ENCODE results near the gene WLS.
"Not testable (repeated sequence)": the region's sequence is repeated elsewhere in the genome, so short reads cannot be mapped to it uniquely, and the experiment has no call there.

WLS gene

GRCh38 chr1:68165665-68166064 is 66.7 kb downstream of the WLS start:
- no peak for DNase-seq (ENCODE audit: low spot score)

- DNase-seq (ENCODE audit: low spot score) = no peak
Measured at GRCh38 chr1:68164918-68165317, 67.4 kb downstream of the WLS start.

- no peak for DNase-seq (ENCODE audit: low spot score)
Measured at GRCh38 chr1:68163220-68163619, 69.1 kb downstream of the WLS start.

DNA sequence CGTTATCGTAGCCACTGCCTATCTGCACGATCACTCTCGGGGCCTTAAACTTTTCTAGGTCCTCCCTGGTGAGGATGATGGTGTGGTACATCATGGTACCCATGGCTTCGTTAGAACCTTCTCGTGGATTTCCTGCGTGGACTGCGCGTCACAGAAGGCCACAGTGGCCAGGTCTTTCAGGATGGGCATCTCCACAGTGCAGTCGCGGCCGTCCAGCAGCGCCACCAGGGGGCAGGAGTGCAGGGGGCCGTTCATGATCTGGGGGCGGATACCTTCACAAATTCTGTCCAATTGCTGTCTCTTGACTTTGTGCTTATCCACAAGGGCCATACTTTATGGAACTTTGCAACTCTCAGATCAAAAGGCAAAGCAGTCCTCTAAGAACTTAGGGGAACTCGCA is 69.6 kb downstream of the WLS start:
- no peak for DNase-seq (ENCODE audit: low spot score)

GRCh38 chr1:68161672-68162071 is 70.7 kb downstream of the WLS start:
- DNase-seq (ENCODE audit: low spot score) = not testable (repeated sequence)

DNA sequence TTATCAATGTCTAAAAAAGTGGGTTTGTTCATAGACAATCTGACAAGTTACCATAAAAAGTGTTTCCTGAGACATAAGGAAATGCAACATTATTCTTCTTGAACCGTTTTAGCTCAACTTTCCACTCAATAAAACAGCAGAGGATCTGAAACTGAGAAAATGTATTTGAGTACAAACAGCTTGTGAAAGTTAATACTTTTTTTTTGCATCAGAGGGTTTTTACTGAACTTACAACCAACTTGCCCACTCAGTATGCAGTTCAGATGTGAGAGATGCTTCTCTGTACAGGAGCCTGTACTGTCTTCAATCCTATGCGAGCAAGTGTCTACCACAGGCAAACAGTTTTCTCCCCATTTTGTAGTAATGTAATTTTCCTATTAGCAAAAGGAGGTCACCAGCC is 71.4 kb downstream of the WLS start:
- DNase-seq (ENCODE audit: low spot score) = not testable (repeated sequence)

GRCh38 chr1:68160021-68160420 is 72.3 kb downstream of the WLS start:
- no peak for DNase-seq (ENCODE audit: low spot score)

- no peak for DNase-seq (ENCODE audit: low spot score)
Measured at GRCh38 chr1:68158837-68159236, 73.5 kb downstream of the WLS start.

- no peak for DNase-seq (ENCODE audit: low spot score)
Measured at GRCh38 chr1:68157416-68157815, 74.9 kb downstream of the WLS start.

DNA sequence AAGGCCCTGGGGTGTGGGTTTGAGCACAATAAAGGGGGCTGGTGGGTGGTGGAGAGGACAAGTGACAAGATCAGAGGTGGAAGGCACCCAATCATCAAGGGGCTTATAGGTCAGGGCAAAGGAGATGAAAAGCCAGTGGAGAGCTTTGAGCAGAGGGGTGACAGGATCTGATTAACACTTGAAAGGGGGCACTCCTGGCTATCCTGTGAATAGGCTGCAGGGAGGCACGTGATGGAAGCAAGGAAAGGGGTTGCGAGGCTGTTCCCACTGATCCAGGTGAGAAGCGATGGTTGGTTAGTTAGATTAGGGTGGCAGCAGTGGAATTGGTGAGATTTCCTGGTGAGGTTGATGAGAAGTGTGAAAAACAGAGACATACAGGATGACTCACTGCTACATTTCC is 80.6 kb downstream of the WLS start:
- no peak for DNase-seq (ENCODE audit: low spot score)

GRCh38 chr1:68149907-68150306 is 82.4 kb downstream of the WLS start:
- DNase-seq (ENCODE audit: low spot score) = no peak

DNA sequence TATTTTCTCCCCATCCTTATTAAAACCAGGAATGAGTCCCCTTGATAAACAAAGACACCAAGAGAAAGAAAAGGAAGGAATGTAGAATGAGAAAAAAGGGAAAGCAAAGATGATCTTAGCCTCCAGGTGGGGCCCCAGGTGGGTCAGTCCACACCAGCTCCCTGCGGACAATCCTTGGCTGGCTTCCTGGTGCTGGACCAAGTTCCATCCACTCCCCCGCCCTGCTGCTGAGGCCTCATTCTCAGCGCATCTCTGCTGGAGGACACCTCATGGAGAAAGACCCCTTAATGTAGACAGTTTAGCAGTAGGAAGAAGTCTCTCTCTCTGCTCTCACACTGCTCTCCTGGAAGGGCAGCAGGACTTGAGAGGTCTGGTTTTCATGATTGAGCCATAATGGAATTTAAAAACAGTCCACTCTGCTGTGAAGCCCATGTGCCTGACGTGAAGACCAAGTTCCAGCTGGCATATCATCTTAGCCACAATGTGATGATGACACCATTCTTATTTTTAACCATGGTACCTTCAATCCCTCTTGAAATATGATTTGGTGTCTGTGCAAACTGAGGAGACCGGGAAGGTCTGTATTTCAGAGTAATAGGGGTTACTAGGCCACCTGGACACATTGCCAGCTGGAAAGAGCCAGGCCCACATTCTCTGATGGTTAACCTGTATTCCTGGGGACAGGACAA is 83.1 kb downstream of the WLS start:
- no peak for DNase-seq (ENCODE audit: low spot score)

DNA sequence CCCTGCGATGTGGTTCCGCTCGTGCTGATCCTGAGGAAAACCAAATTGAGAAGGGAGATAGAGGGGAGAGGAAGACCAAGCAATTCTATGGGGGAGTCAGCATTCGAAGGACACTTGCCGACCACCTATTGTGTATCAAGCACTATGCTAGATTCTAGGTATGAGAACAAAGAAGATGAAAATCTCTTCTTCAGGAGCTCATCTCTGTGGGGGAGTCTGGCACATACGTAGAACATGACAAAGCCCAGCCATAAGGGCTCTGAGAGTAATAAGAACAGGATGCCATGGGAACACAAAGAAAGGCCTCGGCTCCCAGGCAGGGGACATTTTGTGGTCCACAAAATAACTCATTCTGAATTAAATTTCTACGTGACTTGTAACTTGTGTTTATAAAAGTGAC is 83.7 kb downstream of the WLS start:
- no peak for DNase-seq (ENCODE audit: low spot score)

- no peak for DNase-seq (ENCODE audit: low spot score)
Measured at GRCh38 chr1:68147534-68148171, 84.7 kb downstream of the WLS start.

- DNase-seq (ENCODE audit: low spot score) = no peak
Measured at GRCh38 chr1:68145418-68146126, 86.8 kb downstream of the WLS start.

DNA sequence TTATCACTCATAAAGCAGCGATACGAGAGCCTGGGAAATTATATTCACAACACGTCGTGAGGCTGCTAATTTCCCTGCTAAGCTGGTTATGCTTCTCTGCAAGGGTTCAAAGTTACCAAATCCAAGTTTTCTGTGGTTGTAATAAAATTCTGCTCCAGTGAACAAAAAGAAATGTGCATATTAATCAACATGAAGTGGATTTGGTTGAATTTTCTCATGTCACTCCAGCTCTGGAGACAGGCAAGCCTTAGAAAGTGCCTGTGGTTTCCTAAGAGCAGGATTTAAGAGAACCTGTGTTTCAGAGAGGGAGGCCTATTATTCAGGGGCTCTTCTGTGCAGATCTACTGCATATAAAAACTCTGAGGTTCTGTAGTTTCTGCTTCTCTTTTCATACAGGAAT is 87.5 kb downstream of the WLS start:
- no peak for DNase-seq (ENCODE audit: low spot score)

- DNase-seq (ENCODE audit: low spot score) = no peak
Measured at GRCh38 chr1:68143633-68144032, 88.7 kb downstream of the WLS start.

DNA sequence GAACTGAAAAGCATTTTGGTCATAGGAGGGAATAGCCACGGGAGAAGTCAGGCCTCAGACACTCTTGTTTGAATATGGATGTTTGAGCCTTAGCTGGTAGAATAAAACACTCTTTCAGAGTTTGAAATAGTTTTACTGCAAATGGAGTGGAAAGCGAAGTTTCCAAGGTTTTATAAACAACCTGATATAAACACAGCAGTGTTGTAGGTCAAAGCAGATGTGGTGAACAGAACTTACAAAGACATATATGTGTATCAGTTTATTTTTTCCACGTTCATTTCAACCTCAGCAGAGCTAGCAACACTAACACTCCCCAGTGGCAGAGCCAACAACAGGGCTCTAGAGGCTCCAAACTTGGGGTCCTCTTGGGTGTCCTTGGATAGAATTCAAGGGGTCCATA is 89.9 kb downstream of the WLS start:
- DNase-seq (ENCODE audit: low spot score) = no peak

DNA sequence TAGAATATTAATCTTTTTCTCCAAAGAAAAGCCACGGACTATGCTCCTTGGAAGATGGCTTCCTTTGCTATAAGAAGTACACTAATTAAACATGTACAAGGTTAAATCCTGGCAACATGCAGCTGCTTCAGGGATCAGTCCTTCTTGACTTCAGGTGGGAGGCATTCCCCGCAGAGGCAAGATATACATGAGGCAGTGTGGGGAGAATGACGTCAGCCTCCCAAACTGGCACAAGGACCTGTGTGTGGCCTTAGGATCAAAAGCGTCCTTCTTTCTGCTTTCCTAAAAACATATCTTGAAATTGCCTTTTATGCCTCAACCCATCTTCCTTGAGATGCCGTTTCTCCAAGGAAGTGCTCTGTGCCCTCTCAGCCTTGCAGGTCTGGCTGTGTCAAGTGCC is 90.3 kb downstream of the WLS start:
- DNase-seq (ENCODE audit: low spot score) = no peak

GRCh38 chr1:68141071-68142021 is 91.0 kb downstream of the WLS start:
- no peak for DNase-seq (ENCODE audit: low spot score)

- DNase-seq (ENCODE audit: low spot score) = no peak
Measured at GRCh38 chr1:68140536-68140935, 91.8 kb downstream of the WLS start.

- no peak for DNase-seq (ENCODE audit: low spot score)
Measured at GRCh38 chr1:68136187-68136586, 96.1 kb downstream of the WLS start.
